ENCODE measurements around the gene PTPN14.

The PTPN14 gene

GRCh38 chr1:214301526-214301925 lies 249.9 kb downstream of the PTPN14 start:
- Histone ChIP-seq H3K4me3 (ENCODE audit: low read depth in 1 of 2, low read length in 2 of 2) (no peak overlapping the region), H3K27me3 (ENCODE audit: insufficient read depth, low read length, poor library complexity) (no peaks in the 10 kb centered on the region), H3K4me2 (ENCODE audit: insufficient read depth, low read length) (no peak overlapping the region), H3K9me3 (ENCODE audit: insufficient read depth, low read length, severe bottlenecking) (no peaks in the 10 kb centered on the region), H3K4me1 (ENCODE audit: insufficient read depth, low read length) (no peaks in the 10 kb centered on the region), H3K79me2 (ENCODE audit: insufficient read depth, low read length) (peaks cover 23% of the 10 kb centered on the region), H2AFZ (ENCODE audit: low read depth, low read length) (no peak overlapping the region), H3K9ac (ENCODE audit: low read depth, low read length) (no peak overlapping the region), H3K27ac (ENCODE audit: low read length) (no peak overlapping the region), H4K20me1 (ENCODE audit: insufficient read depth, low read length) (peaks cover 24% of the 10 kb centered on the region; the same call in 1 of the 2 replicates), H3K36me3 (ENCODE audit: insufficient read depth, low read length) (peaks cover 7% of the 10 kb centered on the region)
- ATAC-seq (ENCODE audit: insufficient read depth, low read depth) (no peak), DNase-seq (no peak)
- no peak for TF ChIP-seq EZH2 (IDR thresholded peaks at IDR 0.05; ENCODE audit: borderline replicate concordance, low read depth, low read length, severe bottlenecking)
- no peak for TF ChIP-seq CTCF (IDR thresholded peaks at IDR 0.05; ENCODE audit: borderline replicate concordance, extremely low read depth, low read length, poor library complexity, severe bottlenecking)

- no peaks in the 10 kb centered on the region for H3K9me3 ChIP-seq (ENCODE audit: insufficient read depth, low read length, severe bottlenecking)
- TF ChIP-seq CTCF (IDR thresholded peaks at IDR 0.05; ENCODE audit: borderline replicate concordance, extremely low read depth, low read length, poor library complexity, severe bottlenecking) (no peak), EZH2 (IDR thresholded peaks at IDR 0.05; ENCODE audit: borderline replicate concordance, low read depth, low read length, severe bottlenecking) (no peak)
- no peaks in the 10 kb centered on the region for H3K27me3 ChIP-seq (ENCODE audit: insufficient read depth, low read length, poor library complexity)
- ATAC-seq (ENCODE audit: insufficient read depth, low read depth) (no peak), DNase-seq (no peak)
- no peak overlapping the region for H3K4me2 ChIP-seq (ENCODE audit: insufficient read depth, low read length)
- H3K9ac ChIP-seq (ENCODE audit: low read depth, low read length) = no peak overlapping the region
- H3K36me3 ChIP-seq (ENCODE audit: insufficient read depth, low read length) = peaks cover 6% of the 10 kb centered on the region
- peaks cover 22% of the 10 kb centered on the region for H3K79me2 ChIP-seq (ENCODE audit: insufficient read depth, low read length)
- peaks cover 22% of the 10 kb centered on the region; the same call in 1 of the 2 replicates for H4K20me1 ChIP-seq (ENCODE audit: insufficient read depth, low read length)
- no peak overlapping the region for H2AFZ ChIP-seq (ENCODE audit: low read depth, low read length)
- no peak overlapping the region for H3K4me3 ChIP-seq (ENCODE audit: low read depth in 1 of 2, low read length in 2 of 2)
- H3K27ac ChIP-seq (ENCODE audit: low read length) = no peak overlapping the region
- H3K4me1 ChIP-seq (ENCODE audit: insufficient read depth, low read length) = no peaks in the 10 kb centered on the region
Measured at GRCh38 chr1:214300149-214300780, 251.1 kb downstream of the PTPN14 start.
